SK-N-SH treated with all-trans-retinoic acid at 6 μM for 48 hours (cell line): Measurements from ENCODE around the gene MAP7D2.

Experiments
- ATAC-seq: fragments of 200-7000 bp; cut with Tn5 transposase; 3 replicates; pipeline ENCODE4 v1.9.1; 2020; ENCODE audit warnings: mild to moderate bottlenecking, moderate library complexity
- ARNTL ChIP-seq: fragments of 450-650 bp; formaldehyde crosslinking; IDR thresholded peaks from 2 replicates; pipeline ENCODE4 v1.5.0; 2020; ENCODE audit warnings: low read depth, mild to moderate bottlenecking, moderate library complexity, borderline replicate concordance
- BACH2 ChIP-seq: fragments of 250-450 bp; sonication (Bioruptor Pico); IDR thresholded peaks from 2 replicates; pipeline ENCODE4 v1.9.0; 2021; ENCODE audit warnings: mild to moderate bottlenecking, borderline replicate concordance
- CSDC2 ChIP-seq: fragments of 250-450 bp; sonication (Bioruptor Pico); IDR thresholded peaks from 2 replicates; pipeline ENCODE4 v1.5.0; 2020; ENCODE audit warnings: mild to moderate bottlenecking, moderate library complexity
- ESRRG ChIP-seq: fragments of 250-450 bp; sonication (Bioruptor Pico); IDR thresholded peaks from 2 replicates; pipeline ENCODE4 v1.6.1; 2021; ENCODE audit warnings: mild to moderate bottlenecking
- GLIS3 ChIP-seq: fragments of 250-450 bp; sonication (Bioruptor Pico); IDR thresholded peaks from 2 replicates; pipeline ENCODE4 v1.5.0; 2020; ENCODE audit warnings: mild to moderate bottlenecking, moderate library complexity
- ISL1 ChIP-seq: fragments of 250-450 bp; sonication (Bioruptor Pico); IDR thresholded peaks from 2 replicates; pipeline ENCODE4 v2.1.2; 2022; ENCODE audit warnings: mild to moderate bottlenecking, moderate library complexity
- OSR1 ChIP-seq: fragments of 250-450 bp; sonication (Bioruptor Pico); IDR thresholded peaks from 2 replicates; pipeline ENCODE4 v1.8.0; 2022; ENCODE audit warnings: moderate library complexity, mild to moderate bottlenecking, inconsistent platforms
- POU6F1 ChIP-seq: fragments of 250-450 bp; sonication (Bioruptor Pico); IDR thresholded peaks from 2 replicates; pipeline ENCODE4 v1.8.0; 2021; ENCODE audit warnings: low read depth, mild to moderate bottlenecking, moderate library complexity, borderline replicate concordance
- PPARA ChIP-seq: fragments of 250-450 bp; sonication (Bioruptor Pico); IDR thresholded peaks from 2 replicates; pipeline ENCODE4 v1.5.0; 2020; ENCODE audit warnings: mild to moderate bottlenecking, borderline replicate concordance
- RARB ChIP-seq: fragments of 250-450 bp; sonication (Bioruptor Pico); IDR thresholded peaks from 2 replicates; pipeline ENCODE4 v1.8.0; 2021; ENCODE audit warnings: mild to moderate bottlenecking, moderate library complexity
- TCF4 ChIP-seq: fragments of 250-450 bp; sonication (Bioruptor Pico); IDR thresholded peaks from 2 replicates; pipeline ENCODE4 v1.8.0; 2021; ENCODE audit warnings: mild to moderate bottlenecking, moderate library complexity, borderline replicate concordance
- TOX ChIP-seq: fragments of 250-450 bp; sonication (Bioruptor Pico); IDR thresholded peaks from 2 replicates; pipeline ENCODE4 v1.8.0; 2021; ENCODE audit warnings: mild to moderate bottlenecking, moderate library complexity, borderline replicate concordance
- TSHZ2 ChIP-seq: fragments of 250-450 bp; sonication (Bioruptor Pico); IDR thresholded peaks from 2 replicates; pipeline ENCODE4 v1.5.0; 2020; ENCODE audit warnings: mild to moderate bottlenecking, moderate library complexity
- ZC3H10 ChIP-seq: fragments of 250-450 bp; sonication (Bioruptor Pico); IDR thresholded peaks from 2 replicates; pipeline ENCODE4 v1.5.1; 2021; ENCODE audit warnings: mild to moderate bottlenecking, moderate library complexity
- ZFP3 ChIP-seq: fragments of 250-450 bp; sonication (Bioruptor Pico); IDR thresholded peaks from 2 replicates; pipeline ENCODE4 v1.5.0; 2020; ENCODE audit warnings: mild to moderate bottlenecking, moderate library complexity
- ZFP30 ChIP-seq: fragments of 450-650 bp; formaldehyde crosslinking; IDR thresholded peaks from 2 replicates; pipeline ENCODE4 v1.5.0; 2022; ENCODE audit warnings: mild to moderate bottlenecking, moderate library complexity
- ZNF565 ChIP-seq: fragments of 450-650 bp; formaldehyde crosslinking; conservative IDR thresholded peaks from 2 replicates; pipeline ENCODE4 v1.5.0; 2020; ENCODE audit warnings: low read depth, mild to moderate bottlenecking, moderate library complexity
- ZNF70 ChIP-seq: fragments of 450-650 bp; formaldehyde crosslinking; IDR thresholded peaks from 2 replicates; pipeline ENCODE4 v1.5.0; 2020; ENCODE audit warnings: mild to moderate bottlenecking, moderate library complexity
- ZNF8 ChIP-seq: fragments of 450-650 bp; formaldehyde crosslinking; IDR thresholded peaks from 2 replicates; pipeline ENCODE4 v1.5.0; 2020; ENCODE audit warnings: mild to moderate bottlenecking, moderate library complexity
- TF ChIP-seq, protein P1 (sequence below): fragments of 250-450 bp; sonication (Bioruptor Pico); IDR thresholded peaks from 2 replicates; pipeline ENCODE4 v1.5.1; 2020; ENCODE audit warnings: low read depth, mild to moderate bottlenecking, moderate library complexity
- TF ChIP-seq, protein P2 (sequence below): fragments of 250-450 bp; sonication (Bioruptor Pico); IDR thresholded peaks from 2 replicates; pipeline ENCODE4 v1.5.1; 2021; ENCODE audit warnings: mild to moderate bottlenecking, moderate library complexity
- TF ChIP-seq, protein P3 (sequence below): fragments of 250-450 bp; sonication (Bioruptor Pico); IDR thresholded peaks from 2 replicates; pipeline ENCODE4 v1.8.0; 2020; ENCODE audit warnings: mild to moderate bottlenecking, moderate library complexity, borderline replicate concordance

MAP7D2 gene

DNA sequence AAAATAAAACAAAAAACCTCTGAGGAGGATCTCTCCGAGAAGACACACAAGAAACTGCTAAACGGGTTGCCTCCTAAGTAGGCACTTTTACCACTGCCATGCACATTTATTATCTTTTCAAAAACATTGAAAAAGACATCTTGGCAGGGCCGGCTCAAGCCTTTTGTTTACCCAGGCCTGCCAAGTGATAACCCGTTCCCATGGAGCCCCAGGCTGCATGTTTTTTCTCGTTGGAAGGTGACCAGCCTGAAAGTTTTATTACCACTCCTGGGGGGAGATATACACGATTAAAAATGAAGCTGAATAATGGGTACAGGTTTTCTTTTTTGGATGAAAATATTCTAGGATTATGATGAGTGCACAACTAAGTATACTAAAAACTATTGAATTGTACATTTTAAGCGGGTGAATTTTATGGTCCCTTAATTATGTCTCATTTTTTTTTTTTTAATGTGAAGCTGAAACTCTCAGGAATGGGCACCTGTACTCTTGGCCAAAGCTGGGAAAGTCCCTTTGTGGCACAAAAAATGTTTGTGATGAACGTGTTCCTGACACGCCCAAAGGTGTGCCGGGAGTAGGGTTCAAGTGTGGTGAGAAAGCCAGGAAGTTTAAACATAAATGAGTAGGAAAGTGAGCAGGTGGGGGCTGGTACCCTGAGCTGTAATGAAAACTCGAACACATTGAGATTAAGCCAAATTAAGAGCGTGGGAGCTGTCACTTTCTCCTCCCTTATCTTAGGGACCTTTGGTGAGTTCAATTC lies 1.5 kb upstream of the MAP7D2 start:
- no peak for ATAC-seq
- TF ChIP-seq ZC3H10 (no peak), ZFP30 (CRISPR knock-in tag) (no peak), ESRRG (CRISPR knock-in tag) (no peak), ZNF565 (CRISPR knock-in tag) (no peak), TOX (CRISPR knock-in tag) (no peak), PPARA (CRISPR knock-in tag) (no peak), ARNTL (CRISPR knock-in tag) (no peak), GLIS3 (CRISPR knock-in tag) (no peak), TCF4 (CRISPR knock-in tag) (no peak), OSR1 (CRISPR knock-in tag) (no peak)
- TF ChIP-seq, protein P1, sequence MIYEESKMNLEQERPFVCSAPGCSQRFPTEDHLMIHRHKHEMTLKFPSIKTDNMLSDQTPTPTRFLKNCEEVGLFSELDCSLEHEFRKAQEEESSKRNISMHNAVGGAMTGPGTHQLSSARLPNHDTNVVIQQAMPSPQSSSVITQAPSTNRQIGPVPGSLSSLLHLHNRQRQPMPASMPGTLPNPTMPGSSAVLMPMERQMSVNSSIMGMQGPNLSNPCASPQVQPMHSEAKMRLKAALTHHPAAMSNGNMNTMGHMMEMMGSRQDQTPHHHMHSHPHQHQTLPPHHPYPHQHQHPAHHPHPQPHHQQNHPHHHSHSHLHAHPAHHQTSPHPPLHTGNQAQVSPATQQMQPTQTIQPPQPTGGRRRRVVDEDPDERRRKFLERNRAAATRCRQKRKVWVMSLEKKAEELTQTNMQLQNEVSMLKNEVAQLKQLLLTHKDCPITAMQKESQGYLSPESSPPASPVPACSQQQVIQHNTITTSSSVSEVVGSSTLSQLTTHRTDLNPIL (CRISPR knock-in tag): no peak

DNA sequence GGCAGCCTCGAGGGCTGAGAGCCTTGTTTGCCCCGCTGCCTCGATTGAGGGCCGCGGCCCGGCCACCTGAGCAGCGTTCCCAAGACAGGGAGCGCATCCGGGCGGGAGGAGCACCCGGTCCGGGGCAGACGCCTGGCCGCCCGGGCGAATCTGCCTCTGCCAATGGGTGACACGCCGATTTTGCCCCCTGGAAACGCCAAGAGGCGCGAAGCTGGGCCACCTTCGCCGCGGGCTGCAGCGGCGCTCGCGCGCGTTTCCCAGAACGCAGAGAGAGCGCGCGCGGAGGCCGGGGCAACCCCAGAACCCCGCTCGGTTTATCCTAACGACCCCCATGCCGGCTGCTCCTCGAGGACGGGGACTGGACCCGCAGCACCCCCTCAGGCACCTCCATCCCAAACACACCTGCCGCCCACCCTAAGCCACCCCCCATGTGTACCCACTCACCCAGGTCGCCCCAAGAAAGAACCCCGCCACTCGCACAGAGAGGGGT lies 575 bp downstream of the MAP7D2 start:
- TF ChIP-seq TCF4 (CRISPR knock-in tag) (no peak), CSDC2 (no peak), ZNF565 (CRISPR knock-in tag) (no peak), ZFP3 (no peak), ZNF70 (CRISPR knock-in tag) (no peak), ZC3H10 (no peak), POU6F1 (CRISPR knock-in tag) (no peak), ZFP30 (CRISPR knock-in tag) (no peak), BACH2 (CRISPR knock-in tag) (no peak), ZNF8 (CRISPR knock-in tag) (no peak), TSHZ2 (CRISPR knock-in tag) (no peak), ISL1 (CRISPR knock-in tag) (no peak), ARNTL (CRISPR knock-in tag) (no peak), OSR1 (CRISPR knock-in tag) (no peak), GLIS3 (CRISPR knock-in tag) (no peak), TOX (CRISPR knock-in tag) (no peak), RARB (CRISPR knock-in tag) (no peak), PPARA (CRISPR knock-in tag) (no peak)
- TF ChIP-seq, protein P2, sequence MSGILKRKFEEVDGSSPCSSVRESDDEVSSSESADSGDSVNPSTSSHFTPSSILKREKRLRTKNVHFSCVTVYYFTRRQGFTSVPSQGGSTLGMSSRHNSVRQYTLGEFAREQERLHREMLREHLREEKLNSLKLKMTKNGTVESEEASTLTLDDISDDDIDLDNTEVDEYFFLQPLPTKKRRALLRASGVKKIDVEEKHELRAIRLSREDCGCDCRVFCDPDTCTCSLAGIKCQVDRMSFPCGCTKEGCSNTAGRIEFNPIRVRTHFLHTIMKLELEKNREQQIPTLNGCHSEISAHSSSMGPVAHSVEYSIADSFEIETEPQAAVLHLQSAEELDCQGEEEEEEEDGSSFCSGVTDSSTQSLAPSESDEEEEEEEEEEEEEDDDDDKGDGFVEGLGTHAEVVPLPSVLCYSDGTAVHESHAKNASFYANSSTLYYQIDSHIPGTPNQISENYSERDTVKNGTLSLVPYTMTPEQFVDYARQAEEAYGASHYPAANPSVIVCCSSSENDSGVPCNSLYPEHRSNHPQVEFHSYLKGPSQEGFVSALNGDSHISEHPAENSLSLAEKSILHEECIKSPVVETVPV (CRISPR knock-in tag): no peak
- TF ChIP-seq, protein P3, sequence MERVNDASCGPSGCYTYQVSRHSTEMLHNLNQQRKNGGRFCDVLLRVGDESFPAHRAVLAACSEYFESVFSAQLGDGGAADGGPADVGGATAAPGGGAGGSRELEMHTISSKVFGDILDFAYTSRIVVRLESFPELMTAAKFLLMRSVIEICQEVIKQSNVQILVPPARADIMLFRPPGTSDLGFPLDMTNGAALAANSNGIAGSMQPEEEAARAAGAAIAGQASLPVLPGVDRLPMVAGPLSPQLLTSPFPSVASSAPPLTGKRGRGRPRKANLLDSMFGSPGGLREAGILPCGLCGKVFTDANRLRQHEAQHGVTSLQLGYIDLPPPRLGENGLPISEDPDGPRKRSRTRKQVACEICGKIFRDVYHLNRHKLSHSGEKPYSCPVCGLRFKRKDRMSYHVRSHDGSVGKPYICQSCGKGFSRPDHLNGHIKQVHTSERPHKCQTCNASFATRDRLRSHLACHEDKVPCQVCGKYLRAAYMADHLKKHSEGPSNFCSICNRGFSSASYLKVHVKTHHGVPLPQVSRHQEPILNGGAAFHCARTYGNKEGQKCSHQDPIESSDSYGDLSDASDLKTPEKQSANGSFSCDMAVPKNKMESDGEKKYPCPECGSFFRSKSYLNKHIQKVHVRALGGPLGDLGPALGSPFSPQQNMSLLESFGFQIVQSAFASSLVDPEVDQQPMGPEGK: no peak
- TF ChIP-seq, all 23 proteins: peak for 0
- ATAC-seq: peak; percentile 42
